Activated CD8-positive, alpha-beta T cell treated with anti-CD3 and anti-CD28 coated beads for 36 hours (primary cell): ENCODE measurements around the gene LPIN3. TPM values are rescaled to one million over a fixed set of nuclear protein-coding genes. Genes with fewer than 3 reads are reported as not detected.

Experiments used
- ATAC-seq: fragments of 200-7000 bp; cut with Tn5 transposase; one replicate; pipeline ENCODE4 v1.10.0; 2021; ENCODE audit warnings: mild to moderate bottlenecking, moderate library complexity
- CTCF ChIA-PET: fragments of 350-600 bp; sonication (Branson Sonifier 250); formaldehyde crosslinking; loops from one replicate; lab custom pipeline; 2021; ENCODE audit warnings: antibody characterized with exemption; lab: Charles Lee
- POLR2A ChIA-PET: fragments of 350-600 bp; sonication (Branson Sonifier 250); formaldehyde crosslinking; loops from one replicate; lab custom pipeline; 2021; ENCODE audit warnings: antibody characterized with exemption; lab: Charles Lee
- DNase-seq: peaks from one replicate; pipeline ENCODE4 v3.0.0-alpha.2; 2020
- H3K27ac Mint-ChIP-seq: one replicate; pipeline ENCODE4 v1.8.0; 2021; ENCODE audit warnings: mild to moderate bottlenecking, mixed read lengths
- H3K27me3 Mint-ChIP-seq: one replicate; pipeline ENCODE4 v1.8.0; 2021; ENCODE audit warnings: mixed read lengths
- H3K36me3 Mint-ChIP-seq: one replicate; pipeline ENCODE4 v1.8.0; 2021; ENCODE audit warnings: low read depth, mixed read lengths
- H3K4me1 Mint-ChIP-seq: one replicate; pipeline ENCODE4 v1.8.0; 2021; ENCODE audit warnings: low read depth, mixed read lengths
- H3K4me3 Mint-ChIP-seq: one replicate; pipeline ENCODE4 v1.8.0; 2021; ENCODE audit warnings: mild to moderate bottlenecking, moderate library complexity, mixed read lengths
- H3K9me3 Mint-ChIP-seq: one replicate; pipeline ENCODE4 v1.8.0; 2021; ENCODE audit warnings: mixed read lengths
- CTCF ChIP-seq: fragments of 200-600 bp; IDR thresholded peaks from one replicate; pipeline ENCODE4 v1.8.0; 2022; ENCODE audit warnings: antibody characterized with exemption, mild to moderate bottlenecking
- intact Hi-C: fragments of 100-400 bp; cut with micrococcal nuclease; formaldehyde crosslinking; loops from one replicate; pipeline ENCODE4 v1.10.0; 2022
- total RNA-seq, 2 experiments: library from RNA; stranded (reverse); gene quantifications; one replicate each; pipeline ENCODE4 v1.2.3, GENCODE V29; 2021

The LPIN3 gene
- total RNA-seq, 2 experiments from 2014 or later: 0.86 to 0.87 TPM

GRCh38 chr20:41334443-41335421, 5.9 kb upstream of the LPIN3 start:
- Mint-ChIP-seq H3K4me1 (peaks cover 4% of the 10 kb centered on the region), H3K36me3 (no peaks in the 10 kb centered on the region), H3K4me3 (no peak overlapping the region), H3K27ac (no peak overlapping the region), H3K27me3 (peaks cover 6% of the 10 kb centered on the region), H3K9me3 (no peaks in the 10 kb centered on the region)
- intact Hi-C loops: loop anchor here (5.0 to 10.0 kb wide), 2 partner anchors 100 to 197 kb away; partner anchors contain the start of gene PLCG1
- DNase-seq (no peak), ATAC-seq (no peak)
- no peak for TF ChIP-seq CTCF
- ChIA-PET POLR2A (no interaction called here), CTCF (interaction anchor here (1.0 kb wide), 1 partner anchor 200 kb away, joined by 4 read pairs; no protein-coding TSS in a partner anchor)

GRCh38 chr20:41335591-41335990, 5.0 kb upstream of the LPIN3 start:
- H3K4me3 Mint-ChIP-seq: no peak overlapping the region
- CTCF ChIA-PET: no interaction called here
- no peaks in the 10 kb centered on the region for H3K9me3 Mint-ChIP-seq
- peaks cover 6% of the 10 kb centered on the region for H3K27me3 Mint-ChIP-seq
- TF ChIP-seq CTCF: no peak
- DNase-seq (no peak), ATAC-seq (no peak)
- POLR2A ChIA-PET: no interaction called here
- intact Hi-C loops: loop anchor here (5.0 to 10.0 kb wide), 2 partner anchors 101 to 198 kb away; partner anchors contain the start of gene PLCG1
- H3K36me3 Mint-ChIP-seq: no peaks in the 10 kb centered on the region
- peaks cover 6% of the 10 kb centered on the region for H3K4me1 Mint-ChIP-seq
- H3K27ac Mint-ChIP-seq: no peak overlapping the region

DNA sequence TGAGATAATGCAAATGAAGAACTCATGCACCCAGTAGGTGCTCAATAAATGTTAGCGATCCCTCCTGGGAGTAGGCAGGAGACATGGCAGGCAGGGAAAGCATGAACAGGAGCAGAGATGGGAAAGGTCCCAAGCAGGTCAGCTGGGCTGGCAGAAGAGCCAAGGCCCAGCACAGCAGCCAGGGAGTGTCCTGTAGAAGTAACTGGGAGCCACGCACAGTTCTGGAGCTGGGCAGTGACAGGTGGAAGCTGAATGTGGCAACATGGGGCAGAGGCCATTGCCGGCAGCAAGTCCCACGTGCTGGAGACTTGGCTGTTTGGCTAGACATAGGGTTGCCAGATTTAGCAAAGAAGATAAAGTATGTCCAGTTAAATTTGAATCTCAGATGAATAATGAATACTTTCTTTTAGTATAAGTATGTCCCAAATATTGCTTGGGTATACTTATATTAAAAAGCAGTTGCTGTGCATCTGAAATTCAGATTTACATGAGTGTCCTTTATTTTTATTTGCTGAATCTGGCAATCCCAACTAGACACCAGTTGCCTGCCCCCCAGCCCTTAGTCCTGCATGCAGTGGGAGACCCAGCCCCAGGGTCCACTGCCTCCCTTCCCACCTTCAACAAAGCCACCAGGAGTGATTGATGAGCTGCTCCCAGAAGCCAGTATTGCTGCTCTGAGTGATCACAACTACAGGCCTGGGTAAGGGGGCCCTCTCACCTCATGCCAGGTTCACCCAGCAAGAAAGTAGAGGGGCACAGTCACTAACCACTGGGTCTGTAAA, 3.7 kb upstream of the LPIN3 start:
- Mint-ChIP-seq H3K9me3 (no peaks in the 10 kb centered on the region), H3K4me3 (no peak overlapping the region), H3K27me3 (peaks cover 6% of the 10 kb centered on the region), H3K4me1 (peaks cover 7% of the 10 kb centered on the region), H3K27ac (no peak overlapping the region), H3K36me3 (no peaks in the 10 kb centered on the region)
- no peak for ATAC-seq
- no peak for TF ChIP-seq CTCF
- no peak for DNase-seq
- ChIA-PET POLR2A (no interaction called here), CTCF (interaction anchor here (0.9 to 2.7 kb wide), 3 partner anchors 44 to 368 kb away, joined by 3 to 15 read pairs (median 4); no protein-coding TSS in a partner anchor)
- intact Hi-C loops: loop anchor here (5.0 to 10.0 kb wide), 2 partner anchors 102 to 200 kb away; partner anchors contain the start of gene PLCG1

DNA sequence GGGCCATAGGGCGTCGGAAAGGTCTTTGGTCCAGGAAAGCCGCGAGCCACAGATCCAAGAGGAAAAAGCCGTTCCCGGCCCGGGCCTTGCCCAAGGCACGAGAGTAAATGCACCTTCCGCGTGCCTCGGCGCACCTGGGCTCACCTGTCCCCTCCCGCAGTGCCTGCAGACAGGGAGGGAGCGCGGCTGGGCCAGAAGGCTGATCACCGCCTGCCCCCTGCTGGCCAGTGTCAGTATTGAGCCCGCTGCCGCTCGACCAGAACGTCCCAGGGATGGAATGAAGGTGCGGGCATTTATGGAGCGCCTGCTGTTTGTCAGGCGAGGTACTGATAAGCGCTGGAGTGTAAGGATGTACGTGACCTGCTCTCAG, 679 bp upstream of the LPIN3 start:
- Mint-ChIP-seq H3K27me3 (peaks cover 6% of the 10 kb centered on the region), H3K4me3 (peak overlapping the region; percentile 72), H3K27ac (peak overlapping the region; percentile 33), H3K9me3 (no peaks in the 10 kb centered on the region), H3K36me3 (no peaks in the 10 kb centered on the region), H3K4me1 (peaks cover 7% of the 10 kb centered on the region)
- intact Hi-C loops: loop anchor here (5.0 to 10.0 kb wide), 4 partner anchors 72 to 375 kb away; partner anchors contain the start of gene PLCG1
- DNase-seq (peak; percentile 88), ATAC-seq (peak; percentile 91)
- TF ChIP-seq CTCF: peak; percentile 100
- POLR2A ChIA-PET: interaction anchor here (2.0 kb wide), 1 partner anchor 172 kb away, joined by 4 read pairs; no protein-coding TSS in a partner anchor
- CTCF ChIA-PET: interaction anchor here (0.7 to 4.1 kb wide), 52 partner anchors 8 to 371 kb away, joined by 3 to 73 read pairs (median 3); partner anchors contain the start of gene PLCG1
